HUES6 (cell line): ENCODE results near the gene ISLR2.
"Not testable (repeated sequence)": the region's sequence is repeated elsewhere in the genome, so short reads cannot be mapped to it uniquely, and the experiment has no call there.

Experiments used
- H3K27ac ChIP-seq: 2 replicates; pipeline ENCODE4 v1.7.0; 2013; ENCODE audit warnings: low read depth, mild to moderate bottlenecking, low read length, inconsistent platforms
- H3K27me3 ChIP-seq: 2 replicates; pipeline ENCODE4 v1.6.1; 2013; ENCODE audit warnings: low read length; ENCODE audit not compliant: control insufficient read depth, insufficient read depth
- H3K36me3 ChIP-seq: 2 replicates; pipeline ENCODE4 v1.6.1; 2013; ENCODE audit warnings: low read length; ENCODE audit not compliant: control insufficient read depth, insufficient read depth
- H3K4me1 ChIP-seq: 2 replicates; pipeline ENCODE4 v1.6.1; 2013; ENCODE audit warnings: low read length; ENCODE audit not compliant: control insufficient read depth, insufficient read depth
- H3K4me3 ChIP-seq: 2 replicates; pipeline ENCODE4 v1.5.1; 2013; ENCODE audit warnings: low read depth, low read length
- H3K9ac ChIP-seq: one replicate; pipeline ENCODE4 v1.6.1; 2013; ENCODE audit warnings: mild to moderate bottlenecking, low read length
- H3K9me3 ChIP-seq: 2 replicates; pipeline ENCODE4 v1.6.1; 2013; ENCODE audit warnings: low read depth, low read length; ENCODE audit not compliant: control insufficient read depth, insufficient read depth

The ISLR2 gene

GRCh38 chr15:74158855-74159650 is 28.7 kb downstream of the ISLR2 start:
- Histone ChIP-seq H3K36me3 (no peaks in the 10 kb centered on the region), H3K4me1 (peaks cover 5% of the 10 kb centered on the region; the same call in 1 of the 2 replicates), H3K9ac (no peak overlapping the region), H3K9me3 (no peaks in the 10 kb centered on the region), H3K27me3 (no peaks in the 10 kb centered on the region), H3K27ac (no peak overlapping the region), H3K4me3 (no peak overlapping the region)

- H3K9ac ChIP-seq: no peak overlapping the region
- no peaks in the 10 kb centered on the region for H3K27me3 ChIP-seq
- no peaks in the 10 kb centered on the region for H3K36me3 ChIP-seq
- H3K4me3 ChIP-seq: no peak overlapping the region
- H3K4me1 ChIP-seq: peaks cover 5% of the 10 kb centered on the region; the same call in 1 of the 2 replicates
- no peak overlapping the region for H3K27ac ChIP-seq
- H3K9me3 ChIP-seq: no peaks in the 10 kb centered on the region
These were observed 29.4 kb downstream of the ISLR2 start for GRCh38 chr15:74159773-74160172.

- H3K4me3 ChIP-seq, H3K27ac ChIP-seq, H3K36me3 ChIP-seq, H3K27me3 ChIP-seq, H3K4me1 ChIP-seq, H3K9ac ChIP-seq, H3K9me3 ChIP-seq: not testable (repeated sequence)
These were observed 30.0 kb downstream of the ISLR2 start for GRCh38 chr15:74160390-74160789.

GRCh38 chr15:74162195-74162536 is 31.8 kb downstream of the ISLR2 start:
- H3K36me3 ChIP-seq, H3K27ac ChIP-seq, H3K9ac ChIP-seq, H3K4me3 ChIP-seq, H3K27me3 ChIP-seq, H3K4me1 ChIP-seq, H3K9me3 ChIP-seq: not testable (repeated sequence)

- H3K4me1 ChIP-seq: no peaks in the 10 kb centered on the region
- no peaks in the 10 kb centered on the region for H3K36me3 ChIP-seq
- no peaks in the 10 kb centered on the region for H3K9me3 ChIP-seq
- H3K27me3 ChIP-seq: no peaks in the 10 kb centered on the region
- H3K9ac ChIP-seq: no peak overlapping the region
- H3K4me3 ChIP-seq: no peak overlapping the region
- no peak overlapping the region for H3K27ac ChIP-seq
These were observed 35.1 kb downstream of the ISLR2 start for GRCh38 chr15:74165461-74165860.

GRCh38 chr15:74167891-74168331 is 37.5 kb downstream of the ISLR2 start:
- Histone ChIP-seq H3K27me3 (no peaks in the 10 kb centered on the region), H3K9me3 (no peaks in the 10 kb centered on the region), H3K27ac (no peak overlapping the region), H3K36me3 (no peaks in the 10 kb centered on the region), H3K4me1 (peaks cover 7% of the 10 kb centered on the region), H3K4me3 (no peak overlapping the region), H3K9ac (no peak overlapping the region)

- Histone ChIP-seq H3K4me1 (peaks cover 15% of the 10 kb centered on the region), H3K9ac (no peak overlapping the region), H3K27me3 (no peaks in the 10 kb centered on the region), H3K27ac (no peak overlapping the region), H3K36me3 (no peaks in the 10 kb centered on the region), H3K9me3 (no peaks in the 10 kb centered on the region), H3K4me3 (no peak overlapping the region)
These were observed 38.3 kb downstream of the ISLR2 start for GRCh38 chr15:74168711-74169126.

- Histone ChIP-seq H3K27me3 (no peaks in the 10 kb centered on the region), H3K27ac (no peak overlapping the region), H3K9ac (no peak overlapping the region), H3K4me1 (peaks cover 20% of the 10 kb centered on the region), H3K36me3 (no peaks in the 10 kb centered on the region), H3K4me3 (no peak overlapping the region), H3K9me3 (no peaks in the 10 kb centered on the region)
These were observed 39.9 kb downstream of the ISLR2 start for GRCh38 chr15:74170071-74170844.

GRCh38 chr15:74170875-74171578 is 40.6 kb downstream of the ISLR2 start:
- Histone ChIP-seq H3K36me3 (no peaks in the 10 kb centered on the region), H3K27me3 (no peaks in the 10 kb centered on the region), H3K27ac (no peak overlapping the region)

GRCh38 chr15:74171965-74172541 is 41.7 kb downstream of the ISLR2 start:
- Histone ChIP-seq H3K9me3 (no peaks in the 10 kb centered on the region), H3K27ac (no peak overlapping the region), H3K4me3 (no peak overlapping the region), H3K36me3 (no peaks in the 10 kb centered on the region), H3K4me1 (peaks cover 32% of the 10 kb centered on the region), H3K9ac (no peak overlapping the region), H3K27me3 (no peaks in the 10 kb centered on the region)

More at GRCh38 chr15:74170875-74171578, 40.6 kb downstream of the ISLR2 start:
- Histone ChIP-seq H3K9ac (no peak overlapping the region), H3K9me3 (no peaks in the 10 kb centered on the region), H3K4me3 (no peak overlapping the region), H3K4me1 (peaks cover 23% of the 10 kb centered on the region)
